DMS153 (cell line): ENCODE results near the gene ANKRD24.
"Not testable (repeated sequence)": the region's sequence is repeated elsewhere in the genome, so short reads cannot be mapped to it uniquely, and the experiment has no call there.

Experiments
- DNase-seq: peaks from one replicate; lab custom pipeline; 2025; lab: John Stamatoyannopoulos, UW

ANKRD24 gene

GRCh38 chr19:4230237-4230636, 47.7 kb downstream of the ANKRD24 start:
- not testable (repeated sequence) for DNase-seq

- not testable (repeated sequence) for DNase-seq
These were observed 49.0 kb downstream of the ANKRD24 start for GRCh38 chr19:4231521-4231920.

- DNase-seq = not testable (repeated sequence)
These were observed 49.6 kb downstream of the ANKRD24 start for GRCh38 chr19:4232139-4232538.

- DNase-seq = no peak
These were observed 50.3 kb downstream of the ANKRD24 start for GRCh38 chr19:4232614-4233281.

GRCh38 chr19:4233282-4233853, 50.9 kb downstream of the ANKRD24 start:
- DNase-seq = peak; percentile 3

- no peak for DNase-seq
These were observed 51.8 kb downstream of the ANKRD24 start for GRCh38 chr19:4234142-4234861.

GRCh38 chr19:4234862-4235201, 52.3 kb downstream of the ANKRD24 start:
- DNase-seq = peak; percentile 12

- not testable (repeated sequence) for DNase-seq
These were observed 55.0 kb downstream of the ANKRD24 start for GRCh38 chr19:4237510-4237909.

- no peak for DNase-seq
These were observed 56.3 kb downstream of the ANKRD24 start for GRCh38 chr19:4238831-4239230.

GRCh38 chr19:4241824-4242430, 59.4 kb downstream of the ANKRD24 start:
- DNase-seq = no peak

- DNase-seq = not testable (repeated sequence)
These were observed 63.4 kb downstream of the ANKRD24 start for GRCh38 chr19:4245938-4246337.

- peak; percentile 97 for DNase-seq
These were observed 64.5 kb downstream of the ANKRD24 start, which contains the start of gene YJU2 for GRCh38 chr19:4246767-4247593. Gene YJU2 (plus strand): TSS chr19:4247080. CDS start chr19:4247147, 67 bp downstream.

GRCh38 chr19:4256563-4256962, 74.1 kb downstream of the ANKRD24 start:
- no peak for DNase-seq

GRCh38 chr19:4257025-4257424, 74.5 kb downstream of the ANKRD24 start:
- DNase-seq = no peak

- no peak for DNase-seq
These were observed 75.7 kb downstream of the ANKRD24 start for GRCh38 chr19:4258181-4258580.

- DNase-seq = no peak
These were observed 78.2 kb downstream of the ANKRD24 start for GRCh38 chr19:4260613-4261191.

- no peak for DNase-seq
These were observed 82.3 kb downstream of the ANKRD24 start for GRCh38 chr19:4264812-4265211.

- DNase-seq = no peak
These were observed 83.9 kb downstream of the ANKRD24 start for GRCh38 chr19:4266253-4267000.

GRCh38 chr19:4267101-4267900, 84.8 kb downstream of the ANKRD24 start:
- no peak for DNase-seq
